DMS53 treated with DMSO at 0.1 percent for 48 hours (cell line): ENCODE data around the gene GDF7.
"Not testable (repeated sequence)": the region's sequence is repeated elsewhere in the genome, so short reads cannot be mapped to it uniquely, and the experiment has no call there.

Source experiments
- DNase-seq: peaks from one replicate; lab custom pipeline; 2025; ENCODE audit not compliant: unreplicated experiment; lab: John Stamatoyannopoulos, UW

GDF7 gene

DNA sequence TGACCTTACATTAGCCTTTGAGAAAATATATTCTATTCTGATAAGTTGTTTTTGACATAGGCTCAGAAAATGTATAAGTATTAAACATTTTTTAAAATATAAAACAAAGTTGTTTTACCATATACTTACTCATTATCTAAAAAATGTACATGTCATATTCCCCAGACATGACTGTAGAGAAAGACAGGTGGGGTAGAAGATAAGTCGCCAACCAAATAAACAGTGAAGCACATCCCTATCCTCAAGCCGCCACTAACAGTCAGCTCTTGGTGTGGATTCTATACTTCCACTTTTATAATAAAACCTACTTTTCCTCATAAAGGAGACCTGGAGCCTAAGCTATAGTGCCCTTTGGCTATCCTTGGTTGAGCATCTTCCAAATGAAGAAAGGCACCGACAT lies 26.4 kb downstream of the GDF7 start:
- no peak for DNase-seq

DNA sequence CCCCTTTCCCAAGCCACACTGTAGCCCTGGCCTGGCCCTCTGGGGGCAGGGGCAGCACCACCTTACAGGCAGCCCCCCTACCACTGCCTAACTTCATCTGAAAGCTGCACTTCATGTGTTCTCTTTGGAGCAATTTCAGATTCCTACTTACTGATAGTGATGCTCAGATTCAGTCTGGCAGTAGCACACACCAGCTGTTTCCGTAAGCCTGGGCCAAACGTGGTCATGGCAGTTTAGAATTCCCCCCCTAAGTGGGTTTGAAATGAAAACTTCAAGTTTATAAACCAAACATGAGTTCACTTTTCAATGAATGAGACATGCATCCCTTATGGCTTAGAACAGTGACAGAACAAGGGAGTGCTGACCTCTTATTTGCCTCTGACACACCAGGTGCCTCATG lies 29.4 kb downstream of the GDF7 start:
- DNase-seq, result no peak

DNA sequence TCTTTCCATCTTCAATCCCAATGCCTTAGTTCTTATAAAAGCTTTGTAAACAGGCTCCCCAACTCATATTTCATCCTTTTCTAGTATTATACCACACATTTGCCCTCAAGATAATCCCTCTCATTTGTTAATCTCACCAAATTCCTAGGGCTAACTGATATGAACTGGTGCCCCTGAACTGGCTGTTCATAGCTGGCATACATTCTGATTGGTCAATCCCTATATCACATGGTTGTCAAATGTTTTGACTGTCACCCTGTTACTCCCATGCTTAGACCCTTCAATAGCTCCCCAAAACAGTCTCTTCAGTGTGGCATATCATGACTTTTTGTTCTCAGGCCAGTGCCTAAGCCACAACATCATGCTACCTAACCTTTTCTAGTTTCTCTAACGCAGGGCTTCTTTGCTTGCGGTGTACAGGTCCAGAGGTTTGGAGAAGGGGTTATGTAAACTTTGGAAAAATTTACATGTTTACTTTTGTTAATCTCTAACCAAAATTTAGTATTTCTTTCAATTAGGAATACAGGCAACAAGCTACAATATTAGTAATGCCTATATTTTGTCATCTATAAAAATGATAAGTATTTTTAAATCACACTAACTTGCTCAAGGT lies 30.5 kb downstream of the GDF7 start:
- no peak for DNase-seq

DNA sequence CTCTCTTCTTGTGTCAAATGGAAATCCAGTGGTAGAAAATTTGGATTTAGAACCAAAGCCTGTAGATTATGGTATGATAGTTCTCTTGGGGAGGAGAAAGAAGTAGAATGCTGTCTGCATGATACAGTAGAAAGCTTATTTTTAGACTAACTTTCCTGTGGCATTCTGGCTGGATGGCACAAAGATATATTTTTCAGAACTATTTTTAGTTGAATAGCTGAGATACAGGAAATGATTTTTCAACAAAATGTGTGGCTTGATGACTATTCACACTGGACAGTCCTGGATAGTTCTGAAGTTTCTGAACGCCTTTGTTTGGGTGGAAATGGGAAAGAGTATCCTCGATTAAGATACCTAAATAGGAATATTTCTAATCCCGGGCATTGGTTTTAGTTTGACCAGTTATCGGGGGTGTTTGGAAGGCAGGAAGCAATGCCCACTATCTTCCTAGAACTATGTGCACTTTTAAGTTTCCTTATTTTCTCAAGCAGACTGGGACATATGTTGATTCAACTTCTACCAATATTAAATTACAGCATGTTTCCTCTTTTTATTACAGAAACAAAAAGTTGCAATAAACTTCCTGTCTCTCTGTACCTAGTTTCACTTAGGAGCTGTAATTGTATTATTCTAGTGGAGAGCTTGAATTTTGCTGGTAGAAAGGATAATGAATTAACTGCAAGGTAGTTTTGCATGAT lies 32.1 kb downstream of the GDF7 start:
- DNase-seq, result no peak

DNA sequence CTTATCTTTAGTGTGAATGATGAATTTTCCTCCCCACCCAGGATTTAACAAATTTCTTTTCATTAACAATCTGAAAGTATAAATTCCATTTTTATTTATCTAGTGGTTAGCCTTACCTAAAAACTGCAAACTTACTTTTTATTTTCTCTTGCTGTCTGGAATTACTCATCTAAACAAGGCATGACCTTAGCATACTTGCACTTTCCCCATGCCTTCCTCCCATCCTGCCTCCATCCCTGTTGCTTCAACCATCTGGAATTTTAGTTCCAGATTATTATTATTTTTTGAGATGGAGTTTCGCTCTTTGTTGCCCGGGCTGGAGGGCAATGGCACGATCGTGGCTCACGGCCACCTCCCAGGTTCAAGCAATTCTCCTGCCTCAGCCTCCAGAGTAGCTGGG lies 35.6 kb downstream of the GDF7 start:
- DNase-seq, result no peak

DNA sequence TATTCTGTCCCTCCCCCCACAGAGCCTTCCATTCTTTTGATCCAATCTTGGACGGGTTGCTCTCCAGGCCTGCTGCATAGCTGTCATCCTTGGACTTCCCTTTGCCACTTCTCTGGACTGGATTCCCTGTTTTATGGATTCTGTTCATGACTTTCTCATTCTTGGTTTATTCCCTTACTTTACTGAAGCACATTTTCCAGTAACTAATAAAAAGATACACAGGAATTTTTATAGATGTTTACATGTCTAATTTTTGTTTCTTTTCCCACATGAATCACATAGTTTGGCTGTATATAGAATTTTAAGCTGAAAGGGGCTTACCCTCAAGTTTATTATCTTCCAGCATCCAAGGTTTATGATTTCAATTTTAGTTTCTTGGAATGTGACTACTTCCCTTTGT lies 37.9 kb downstream of the GDF7 start:
- no peak for DNase-seq

DNA sequence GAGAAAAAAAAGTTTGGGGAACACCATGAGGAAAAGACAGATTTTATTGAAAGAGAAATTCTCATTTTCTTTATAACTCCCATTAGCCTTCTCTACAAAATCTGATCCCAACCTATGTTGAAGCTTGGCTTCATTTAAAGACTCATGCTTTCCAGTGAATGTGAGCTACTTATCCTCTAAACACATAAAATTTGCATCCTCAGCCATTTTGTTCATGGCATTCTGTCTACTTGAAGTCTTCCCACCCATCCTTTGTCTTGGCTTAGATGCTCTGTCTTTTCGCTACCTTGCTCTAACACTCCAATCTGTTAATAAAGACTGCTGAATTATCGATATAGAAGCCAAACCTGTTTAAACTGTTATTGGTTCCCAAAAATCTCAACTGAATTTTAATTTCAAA lies 39.3 kb downstream of the GDF7 start:
- no peak for DNase-seq

DNA sequence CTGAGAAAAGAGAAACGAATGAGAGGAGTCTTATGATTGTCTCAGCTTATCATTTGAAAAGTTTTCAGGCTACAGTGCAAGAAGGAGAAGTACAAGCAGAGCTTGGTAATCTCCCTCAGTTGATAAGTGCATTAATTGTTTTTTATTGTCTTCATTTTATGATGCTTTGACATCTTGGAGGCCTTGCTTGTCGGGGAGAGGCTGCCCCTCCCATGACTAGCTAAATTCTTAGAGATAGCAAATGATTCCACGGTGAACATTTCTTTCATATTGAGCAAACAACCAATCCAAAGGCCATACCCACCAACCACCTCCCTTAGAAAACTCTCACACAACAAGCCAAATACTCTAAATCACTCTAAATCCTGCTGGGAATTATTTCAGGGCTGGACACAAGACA lies 39.8 kb downstream of the GDF7 start:
- no peak for DNase-seq

DNA sequence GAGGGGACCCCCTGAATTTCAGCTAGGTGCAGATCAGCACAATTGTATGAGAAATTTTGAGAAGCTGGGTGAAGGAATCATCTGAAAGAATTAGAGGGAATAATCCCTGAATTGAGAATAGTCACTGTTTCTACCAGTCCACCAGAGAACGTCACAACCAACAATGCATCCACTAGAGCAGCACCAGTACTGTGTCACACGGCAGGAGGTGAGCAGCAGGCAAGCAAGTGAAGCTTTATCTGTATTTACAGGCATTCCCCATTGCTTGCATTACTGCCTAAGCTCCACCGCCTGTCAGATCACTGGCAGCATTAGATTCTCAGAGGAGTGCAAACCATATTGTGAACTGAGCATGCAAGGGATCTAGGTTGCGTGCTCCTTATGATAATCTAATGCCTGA lies 40.7 kb downstream of the GDF7 start:
- no peak for DNase-seq

DNA sequence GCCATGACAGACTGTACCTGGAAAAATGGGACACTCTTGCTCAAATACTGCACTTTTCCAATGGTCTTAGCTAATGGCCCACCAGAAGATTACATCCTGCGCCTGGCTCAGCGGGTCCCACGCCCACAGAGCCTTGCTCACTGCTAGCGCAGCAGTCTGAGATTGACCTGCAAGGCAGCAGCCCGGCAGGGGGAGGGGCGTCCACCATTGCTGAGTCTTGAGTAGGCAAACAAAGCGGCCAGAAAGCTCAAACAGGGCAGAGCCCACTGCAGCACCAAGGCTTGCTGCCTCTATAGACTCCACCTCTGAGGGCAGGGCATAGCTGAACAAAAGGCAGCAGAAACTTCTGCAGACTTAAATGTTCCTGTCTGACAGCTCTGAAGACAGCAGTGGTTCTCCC lies 44.7 kb downstream of the GDF7 start:
- DNase-seq, result not testable (repeated sequence)

DNA sequence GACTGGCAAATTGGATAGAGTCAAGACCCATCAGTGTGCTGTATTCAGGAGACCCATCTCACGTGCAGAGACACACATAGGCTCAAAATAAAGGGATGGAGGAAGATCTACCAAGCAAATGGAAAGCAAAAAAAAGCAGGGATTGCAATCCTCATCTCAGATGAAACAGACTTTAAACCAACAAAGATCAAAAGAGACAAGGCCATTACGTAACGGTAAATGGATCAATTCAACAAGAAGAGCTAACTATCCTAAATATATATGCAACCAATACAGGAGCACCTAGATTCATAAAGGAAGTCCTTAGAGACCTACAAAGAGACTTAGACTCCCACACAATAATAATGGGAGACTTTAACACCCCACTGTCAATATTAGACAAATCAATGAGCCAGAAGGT lies 46.6 kb downstream of the GDF7 start:
- DNase-seq, result not testable (repeated sequence)

DNA sequence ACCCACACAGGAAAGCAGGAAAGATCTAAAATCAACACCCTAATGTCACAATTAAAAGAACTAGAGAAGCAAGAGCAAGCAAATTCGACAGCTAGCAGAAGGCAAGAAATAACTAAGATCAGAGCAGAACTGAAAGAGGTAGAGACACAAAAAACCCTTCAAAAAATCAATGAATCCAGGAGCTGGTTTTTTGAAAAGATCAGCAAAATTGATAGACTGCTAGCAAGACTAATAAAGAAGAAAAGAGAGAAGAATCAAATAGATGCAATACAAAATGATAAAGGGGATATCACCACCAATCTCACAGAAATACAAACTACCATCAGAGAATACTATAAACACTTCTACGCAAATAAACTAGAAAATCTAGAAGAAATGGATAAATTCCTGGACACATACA lies 47.5 kb downstream of the GDF7 start:
- not testable (repeated sequence) for DNase-seq

DNA sequence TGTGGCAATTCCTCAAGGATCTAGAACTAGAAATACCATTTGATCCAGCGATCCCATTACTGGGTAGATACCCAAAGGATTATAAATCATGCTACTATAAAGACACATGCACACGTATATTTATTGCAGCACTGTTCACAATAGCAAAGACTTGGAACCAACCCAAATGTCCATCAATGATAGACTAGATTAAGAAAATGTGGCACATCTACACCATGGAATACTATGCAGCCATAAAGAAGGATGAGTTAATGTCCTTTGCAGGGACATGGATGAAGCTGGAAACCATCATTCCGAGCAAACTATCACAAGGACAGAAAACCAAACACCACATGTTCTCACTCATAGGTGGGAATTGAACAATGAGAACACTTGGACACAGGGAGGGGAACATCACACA lies 49.2 kb downstream of the GDF7 start:
- DNase-seq, result not testable (repeated sequence)

DNA sequence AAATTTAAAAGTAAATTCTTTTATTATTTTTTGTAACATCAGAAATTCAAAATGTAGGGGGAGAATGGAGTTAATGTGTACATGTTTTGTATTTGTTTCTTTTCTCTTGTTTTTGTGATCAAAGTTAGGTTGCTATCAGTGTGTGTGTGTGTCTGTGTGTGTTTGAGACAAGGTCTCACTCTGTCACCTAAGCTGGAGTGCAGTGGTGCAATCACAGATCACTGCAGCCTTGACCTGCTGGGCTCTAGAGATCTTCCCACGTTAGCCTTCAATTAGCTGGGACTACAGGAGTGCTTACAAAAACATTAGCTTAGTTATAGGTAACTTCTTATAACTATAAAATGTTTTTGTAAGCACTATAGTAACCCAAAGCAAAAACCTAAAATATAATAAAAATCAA lies 50.7 kb downstream of the GDF7 start:
- no peak for DNase-seq

DNA sequence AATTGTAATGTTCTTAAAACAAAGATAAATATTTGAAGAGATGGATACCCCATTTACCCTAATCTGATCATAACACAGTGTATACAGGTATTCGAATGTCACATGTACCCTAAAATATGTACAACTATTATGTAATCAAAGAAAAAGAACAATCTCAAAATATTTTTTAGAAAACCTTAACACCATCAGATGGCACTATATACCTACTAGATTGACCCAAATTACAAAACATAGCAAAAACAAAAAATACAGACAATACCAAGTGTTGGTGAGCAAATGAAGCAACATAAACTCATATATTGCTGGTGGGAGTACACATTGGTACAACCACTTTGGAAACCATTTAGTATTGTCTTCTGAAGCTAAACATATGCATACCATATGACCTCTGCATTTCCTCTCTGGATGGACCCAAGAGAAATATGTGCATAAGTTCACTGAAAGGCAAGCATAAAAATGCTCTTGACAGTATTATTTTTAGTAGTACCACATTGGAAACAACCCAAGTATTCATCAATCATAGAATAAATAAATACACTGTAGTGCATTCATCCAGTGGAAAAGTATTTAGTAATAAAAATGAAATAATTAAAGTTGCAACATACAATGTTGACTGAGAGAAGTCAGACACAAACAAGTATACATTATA lies 55.8 kb downstream of the GDF7 start:
- no peak for DNase-seq

DNA sequence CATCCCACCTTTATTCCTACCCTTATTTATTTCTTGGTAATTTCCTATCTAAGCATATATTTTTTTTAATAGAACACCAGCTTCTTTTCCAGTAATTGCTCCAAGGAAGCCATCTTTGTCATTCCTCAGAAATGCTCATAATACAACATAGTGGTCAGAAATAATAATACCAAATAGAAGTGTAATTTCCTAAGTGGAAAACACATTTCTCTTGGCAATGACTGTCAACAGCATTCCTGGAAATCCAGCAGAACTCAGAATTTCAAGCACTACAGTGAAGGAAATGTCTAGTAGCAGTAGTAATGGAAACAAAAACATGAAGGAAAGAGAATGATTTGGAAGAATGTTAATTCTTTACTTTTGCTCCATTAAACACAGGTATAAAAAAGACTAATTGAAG lies 56.6 kb downstream of the GDF7 start:
- DNase-seq, result no peak

DNA sequence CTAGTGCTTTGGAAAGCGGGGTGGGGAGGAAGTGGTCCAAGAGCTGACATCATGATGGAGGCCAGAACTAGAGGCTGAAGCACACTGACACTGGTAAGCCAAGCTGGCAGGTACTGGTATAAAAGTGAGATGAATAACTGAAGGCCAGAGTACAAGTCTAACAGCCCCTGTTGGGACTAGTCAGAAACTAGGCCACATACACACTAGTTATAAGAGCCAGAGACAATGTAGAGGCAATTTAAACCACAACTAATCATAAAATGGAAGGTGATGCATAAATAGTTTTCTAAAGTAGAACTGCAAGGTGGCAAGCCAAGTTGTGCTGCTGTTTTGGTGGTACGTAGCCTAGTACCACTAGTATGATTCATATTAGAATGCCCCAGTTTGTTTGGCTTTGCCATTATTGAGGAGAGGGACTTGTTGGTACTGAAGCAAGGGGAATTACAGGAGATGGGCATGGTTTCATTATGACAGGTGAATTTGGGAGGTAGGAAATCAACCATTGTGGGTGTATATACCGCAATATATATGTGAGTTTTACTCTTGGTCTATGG lies 57.6 kb downstream of the GDF7 start:
- DNase-seq, result no peak

DNA sequence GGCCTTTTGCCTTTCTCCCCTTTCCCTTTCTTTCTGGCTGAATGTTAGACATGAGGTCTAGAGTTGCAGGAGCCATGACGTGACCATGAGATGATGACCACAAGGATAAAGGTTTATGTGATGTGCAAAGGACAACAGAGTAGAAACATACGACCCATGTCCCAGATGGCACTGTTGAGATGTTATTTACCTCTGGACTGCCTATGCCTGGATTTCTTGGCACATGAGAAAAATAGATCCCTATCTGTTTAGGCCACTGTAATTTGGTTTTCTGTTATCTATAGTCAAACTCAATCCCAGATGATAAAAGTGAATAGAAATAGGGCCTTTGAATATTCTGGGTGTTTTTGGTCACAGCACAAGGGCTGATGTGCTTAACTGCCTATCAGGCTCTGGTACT lies 58.8 kb downstream of the GDF7 start:
- no peak for DNase-seq

DNA sequence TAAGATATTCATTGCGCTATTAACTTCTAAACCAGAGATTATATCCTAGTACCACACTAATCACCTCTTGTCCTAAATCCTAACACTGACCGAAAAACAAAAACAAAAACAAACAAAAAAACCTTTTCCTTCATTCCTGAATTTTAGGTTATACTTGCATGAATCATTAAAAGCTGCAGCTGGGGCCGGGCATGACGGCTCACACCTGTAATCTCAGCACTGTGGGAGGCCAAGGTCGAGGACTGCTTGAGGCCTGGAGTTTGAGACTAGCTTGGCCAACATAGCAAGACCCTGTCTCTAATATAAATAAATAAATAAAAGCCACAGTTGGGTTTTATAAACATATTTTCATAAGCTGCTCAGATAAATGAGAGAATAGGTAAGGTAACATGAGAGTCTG lies 60.0 kb downstream of the GDF7 start:
- DNase-seq, result no peak

DNA sequence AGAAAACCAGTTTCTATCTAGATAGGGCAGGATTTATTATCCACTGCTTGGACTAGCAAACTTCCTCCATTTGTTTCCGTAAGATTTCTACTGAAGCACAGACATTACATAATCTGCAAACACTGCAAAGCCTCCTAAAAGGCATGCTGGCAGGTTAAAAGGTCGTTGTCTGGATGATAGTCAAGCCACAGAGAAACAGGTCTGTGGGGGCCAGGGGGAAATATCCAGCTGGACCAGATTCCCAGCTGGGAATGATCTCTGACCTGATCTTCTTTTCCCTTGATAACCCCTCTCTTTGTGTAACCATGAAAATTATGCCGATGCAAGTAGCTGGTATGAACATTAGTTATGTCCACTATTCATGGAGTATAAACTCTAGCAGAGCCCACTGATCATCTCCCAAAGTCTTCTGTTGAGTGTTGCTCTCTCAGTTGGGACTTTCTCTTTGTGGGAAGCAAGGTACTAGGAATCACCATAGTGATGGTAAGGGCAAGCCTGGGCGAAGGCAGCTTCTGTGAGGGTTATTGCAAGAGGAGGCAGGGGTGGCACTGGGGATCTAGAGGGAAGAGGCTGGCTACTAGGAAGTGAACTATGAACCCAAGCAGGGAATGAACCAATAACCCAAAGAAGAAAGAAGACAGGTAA lies 61.3 kb downstream of the GDF7 start:
- DNase-seq, result no peak
